Measurements from ENCODE around the gene HOMER2.
"Not testable (repeated sequence)": the region's sequence is repeated elsewhere in the genome, so short reads cannot be mapped to it uniquely, and the experiment has no call there.

HOMER2 gene

GRCh38 chr15:82923744-82924143 is 28.8 kb downstream of the HOMER2 start:
- DNase-seq, result no peak

- no peak for DNase-seq
Observed at GRCh38 chr15:82922737-82923136, 29.8 kb downstream of the HOMER2 start.

GRCh38 chr15:82921939-82922338 is 30.6 kb downstream of the HOMER2 start:
- DNase-seq, result no peak

- DNase-seq, result no peak
Observed at GRCh38 chr15:82921242-82921641, 31.3 kb downstream of the HOMER2 start.

- no peak for DNase-seq
Observed at GRCh38 chr15:82919231-82919886, 33.2 kb downstream of the HOMER2 start.

GRCh38 chr15:82918607-82919230 is 33.8 kb downstream of the HOMER2 start:
- DNase-seq, result no peak

- DNase-seq, result no peak
Observed at GRCh38 chr15:82918162-82918561, 34.4 kb downstream of the HOMER2 start.

- no peak for DNase-seq
Observed at GRCh38 chr15:82917249-82917648, 35.3 kb downstream of the HOMER2 start.

GRCh38 chr15:82916161-82916952 is 36.2 kb downstream of the HOMER2 start:
- DNase-seq, result no peak

GRCh38 chr15:82914396-82914795 is 38.1 kb downstream of the HOMER2 start:
- DNase-seq, result no peak

GRCh38 chr15:82911458-82911857 is 41.1 kb downstream of the HOMER2 start:
- no peak for DNase-seq

GRCh38 chr15:82910721-82911120 is 41.8 kb downstream of the HOMER2 start:
- DNase-seq, result no peak

GRCh38 chr15:82909080-82909815 is 43.3 kb downstream of the HOMER2 start:
- DNase-seq, result no peak

GRCh38 chr15:82907350-82907749 is 45.2 kb downstream of the HOMER2 start:
- DNase-seq, result no peak

- no peak for DNase-seq
Observed at GRCh38 chr15:82904574-82904973, 47.9 kb downstream of the HOMER2 start.

- DNase-seq, result no peak
Observed at GRCh38 chr15:82903511-82903910, 49.0 kb downstream of the HOMER2 start.

- no peak for DNase-seq
Observed at GRCh38 chr15:82901114-82901805, 51.3 kb downstream of the HOMER2 start.

GRCh38 chr15:82900511-82901060 is 51.9 kb downstream of the HOMER2 start:
- no peak for DNase-seq

- no peak for DNase-seq
Observed at GRCh38 chr15:82898961-82899360, 53.6 kb downstream of the HOMER2 start.

GRCh38 chr15:82895983-82896382 is 56.5 kb downstream of the HOMER2 start:
- no peak for DNase-seq

GRCh38 chr15:82894971-82895520 is 57.5 kb downstream of the HOMER2 start:
- no peak for DNase-seq

- not testable (repeated sequence) for DNase-seq
Observed at GRCh38 chr15:82893473-82893872, 59.0 kb downstream of the HOMER2 start.
